HepG2 (cell line): Measurements from ENCODE around the gene RNF213. TPM values are rescaled to one million over a fixed set of nuclear protein-coding genes. Genes with fewer than 3 reads are reported as not detected.

Source experiments
- ATAC-seq: fragments of 200-7000 bp; cut with Tn5 transposase; 3 replicates; pipeline ENCODE4 v1.9.1; 2020; ENCODE audit warnings: mild to moderate bottlenecking, moderate library complexity
- BruUV-seq: library from RNA; stranded (reverse); fragments of 400-500 nt; replicated peaks from 2 replicates; lab custom pipeline; 2021; lab: Mats Ljungman, UMichigan
- CTCF ChIA-PET: fragments of 300-600 bp; formaldehyde crosslinking; extraction: SDS; loops from one replicate; lab custom pipeline; 2021; ENCODE audit warnings: low total read pairs, inconsistent platforms, low intra/inter-chr PET ratio; lab: Yijun Ruan, JAX
- POLR2A ChIA-PET: fragments of 350-600 bp; sonication (Branson Sonifier 250); formaldehyde crosslinking; loops from one replicate; lab custom pipeline; 2020; ENCODE audit warnings: antibody characterized with exemption, inconsistent platforms; lab: Yijun Ruan, JAX
- DNase-seq: peaks from one replicate; pipeline ENCODE4 v3.0.0-alpha.2; 2015; ENCODE audit warnings: low spot score
- FAIRE-seq: peaks from 3 replicates; lab custom pipeline; 2011; peaks lifted over from hg19 to GRCh38; lab: Jason Lieb, UNC
- H2AFZ ChIP-seq: one replicate; pipeline ENCODE4 v1.6.1; 2011; ENCODE audit warnings: low read length, inconsistent platforms
- H3K27ac ChIP-seq: fragments of 300-600 bp; 3 replicates; pipeline ENCODE4 v1.8.0; 2011; ENCODE audit warnings: mixed run types, mild to moderate bottlenecking, mixed read lengths, low read length, inconsistent platforms; ENCODE audit not compliant: insufficient read depth; ENCODE audit errors: extremely low read length
- H3K27me3 ChIP-seq, 2 experiments: fragments of 200-600 bp in 1 of 2; 2 replicates in 1 of 2; 3 replicates in 1 of 2; pipeline versions ENCODE4 v1.6.0 to v1.8.0; 2011; ENCODE audit warnings: low read length in 2 of 2, mild to moderate bottlenecking in 2 of 2, moderate library complexity in 2 of 2, inconsistent platforms in 1 of 2; ENCODE audit not compliant: insufficient read depth in 2 of 2, control insufficient read depth in 1 of 2
- H3K36me3 ChIP-seq, 2 experiments: fragments of 200-600 bp in 1 of 2; replicated peaks in 1 of 2; 2 replicates in 1 of 2; 3 replicates in 1 of 2; pipeline versions ENCODE4 v1.5.1 to v1.8.0; 2011; ENCODE audit warnings: low read length in 2 of 2, inconsistent platforms in 1 of 2; ENCODE audit not compliant: insufficient read depth in 2 of 2, control insufficient read depth in 1 of 2
- H3K4me1 ChIP-seq: 2 replicates; pipeline ENCODE4 v1.5.1; 2012; ENCODE audit warnings: low read length, inconsistent platforms; ENCODE audit not compliant: insufficient read depth
- H3K4me2 ChIP-seq: 2 replicates; pipeline ENCODE4 v1.6.0; 2011; ENCODE audit warnings: low read depth, low read length, inconsistent platforms
- H3K4me3 ChIP-seq, 3 experiments: fragments of 200-600 bp in 1 of 3; sonication (generic), shearing (Covaris generic) in 1 of 3; replicated peaks in 1 of 3; 2 replicates each; pipeline ENCODE4 v1.5.1; 2011 to 2016; ENCODE audit warnings: low read length in 3 of 3, inconsistent platforms in 2 of 3, low read depth in 2 of 3, mild to moderate bottlenecking in 2 of 3, control low read depth in 1 of 3, mixed read lengths in 1 of 3; ENCODE audit not compliant: insufficient read depth in 1 of 3
- H3K79me2 ChIP-seq: one replicate; pipeline ENCODE4 v1.6.1; 2011; ENCODE audit warnings: low read length, inconsistent platforms; ENCODE audit not compliant: insufficient read depth
- H3K9ac ChIP-seq: 2 replicates; pipeline ENCODE4 v1.6.0; 2011; ENCODE audit warnings: mild to moderate bottlenecking, low read depth, low read length, inconsistent platforms; ENCODE audit not compliant: insufficient read depth
- H3K9me3 ChIP-seq: 2 replicates; pipeline ENCODE4 v1.5.1; 2012; ENCODE audit warnings: mild to moderate bottlenecking, low read length
- H4K20me1 ChIP-seq: 2 replicates; pipeline ENCODE4 v1.6.0; 2011; ENCODE audit warnings: inconsistent platforms, mild to moderate bottlenecking, low read length, moderate library complexity; ENCODE audit not compliant: insufficient read depth
- ATAD3A ChIP-seq: sonication (generic); formaldehyde crosslinking; IDR thresholded peaks from 2 replicates; pipeline ENCODE4 v1.4.0; 2020; ENCODE audit warnings: missing genetic modification reagents
- CHD4 ChIP-seq: fragments of 200-600 bp; sonication (generic); IDR thresholded peaks from 2 replicates; pipeline ENCODE4 v1.7.0; 2017; ENCODE audit warnings: mild to moderate bottlenecking, low read length, borderline replicate concordance
- MTF1 ChIP-seq: sonication (generic); formaldehyde crosslinking; IDR thresholded peaks from 2 replicates; pipeline ENCODE4 v1.5.0; 2020; ENCODE audit warnings: missing genetic modification reagents
- RFX3 ChIP-seq: IDR thresholded peaks from 2 replicates; pipeline ENCODE4 v1.6.1; 2016; ENCODE audit warnings: missing biosample characterization, missing genetic modification reagents
- ZBTB1 ChIP-seq: sonication (generic); formaldehyde crosslinking; IDR thresholded peaks from 2 replicates; pipeline ENCODE4 v1.4.0; 2020; ENCODE audit warnings: missing genetic modification reagents, borderline replicate concordance
- ZMAT3 ChIP-seq: sonication (generic); formaldehyde crosslinking; conservative IDR thresholded peaks from 2 replicates; pipeline ENCODE4 v1.7.0; 2021; ENCODE audit warnings: missing genetic modification reagents
- ZNF616 ChIP-seq: sonication (generic); formaldehyde crosslinking; IDR thresholded peaks from 2 replicates; pipeline ENCODE4 v1.5.0; 2020; ENCODE audit warnings: low read depth, mild to moderate bottlenecking, missing genetic modification reagents
- WGBS: methylation state at CpG from one replicate; pipeline ENCODE4 v1.1.6; 2017; ENCODE audit warnings: low lambda C conversion rate; 5-methylcytosine and 5-hydroxymethylcytosine counted together
- in situ Hi-C: cut with HindIII; loops from 2 replicates; pipeline ENCODE4 v1.10.0; 2017; ENCODE audit warnings: low pct_unique_long_range_greater_than_20kb; ENCODE audit not compliant: extremely low pct_ligation_motif_present
- intact Hi-C: fragments of 100-400 bp; cut with micrococcal nuclease; formaldehyde crosslinking; loops from one replicate; pipeline ENCODE4 v1.10.0; 2022; ENCODE audit not compliant: unreplicated experiment
- polyA plus RNA-seq, 8 experiments: library from polyadenylated mRNA; depleted of rRNA in 3 of 8; stranded (reverse) in 7 of 8; unstranded in 1 of 8; fragments of >200 nt; fragmentation: Illumina TruSeq in 4 of 8; extraction: Trizol in 4 of 8; gene quantifications; 2 replicates each; pipeline versions ENCODE4 v1.2.1 to v1.2.3, GENCODE V29; 2011 to 2016; ENCODE audit warnings: low read depth in 4 of 8, missing spikeins in 1 of 8, mixed read lengths in 1 of 8; ENCODE audit not compliant: insufficient read depth in 1 of 8
- total RNA-seq, 5 experiments: library from RNA; depleted of rRNA; stranded (reverse); fragments of >200 nt; fragmentation: Illumina TruSeq; extraction: Trizol; gene quantifications; 2 replicates each; pipeline ENCODE4 v1.2.3, GENCODE V29; 2016; ENCODE audit warnings: low read depth in 1 of 5
- TF ChIP-seq, protein P1 (sequence below): sonication (generic); formaldehyde crosslinking; conservative IDR thresholded peaks from 2 replicates; pipeline ENCODE4 v1.4.0; 2020; ENCODE audit warnings: missing genetic modification reagents
- TF ChIP-seq, protein P2 (sequence below): sonication (generic); formaldehyde crosslinking; IDR thresholded peaks from 2 replicates; pipeline ENCODE4 v1.4.0; 2020; ENCODE audit warnings: missing genetic modification reagents, borderline replicate concordance

RNF213 gene
- total and polyA plus RNA-seq, 2 of the 13 experiments (the other 11 are each of a cell fraction or from before 2014, with no cell fraction given): 38.6 to 38.7 TPM

DNA sequence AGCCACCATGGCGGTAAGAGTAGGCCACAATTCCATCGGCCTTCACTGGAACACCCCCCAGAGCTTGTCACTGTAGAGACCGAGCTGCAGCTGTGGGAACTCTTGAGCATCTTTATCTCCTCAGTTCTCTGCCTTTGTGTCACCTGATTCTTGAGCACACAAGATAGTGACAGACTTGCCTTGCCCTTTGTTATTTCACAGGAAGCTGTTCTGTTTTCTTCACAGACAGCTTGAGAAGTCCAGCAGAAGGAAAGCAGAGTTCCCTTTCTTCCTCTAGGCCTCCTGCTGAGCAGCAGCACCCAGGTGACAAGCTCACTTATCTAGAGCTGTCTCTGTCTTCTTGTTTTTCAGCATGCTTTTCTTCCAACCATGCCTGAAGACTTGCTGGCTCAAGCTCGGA is 115.9 kb downstream of the RNF213 start:
- BruUV-seq: no TSS peak
- H3K9me3 ChIP-seq: no peaks in the 10 kb centered on the region
- H4K20me1 ChIP-seq: no peaks in the 10 kb centered on the region
- H2AFZ ChIP-seq: no peak overlapping the region
- intact Hi-C loops (no loop called here), in situ Hi-C loops (no loop called here)
- DNase-seq (no peak), ATAC-seq (no peak), FAIRE-seq (no peak)
- H3K79me2 ChIP-seq: no peaks in the 10 kb centered on the region
- H3K27me3 ChIP-seq: no peaks in the 10 kb centered on the region
- peaks cover 42 to 68% of the 10 kb centered on the region in 2 experiments for H3K36me3 ChIP-seq
- no peak overlapping the region for H3K27ac ChIP-seq
- POLR2A ChIA-PET: no interaction called here
- 80% methylated on average over 4 of the region's 4 CpGs for WGBS
- no peak overlapping the region for H3K4me2 ChIP-seq
- H3K4me1 ChIP-seq: no peaks in the 10 kb centered on the region
- no peak overlapping the region for H3K9ac ChIP-seq
- CTCF ChIA-PET: no interaction called here
- no peak overlapping the region for H3K4me3 ChIP-seq
- TF ChIP-seq ZMAT3 (CRISPR knock-in tag) (no peak), ZNF616 (CRISPR knock-in tag) (no peak), ZBTB1 (CRISPR knock-in tag) (no peak), RFX3 (CRISPR knock-in tag) (no peak), MTF1 (CRISPR knock-in tag) (no peak), ATAD3A (no peak), CHD4 (no peak)
- TF ChIP-seq, protein P1, sequence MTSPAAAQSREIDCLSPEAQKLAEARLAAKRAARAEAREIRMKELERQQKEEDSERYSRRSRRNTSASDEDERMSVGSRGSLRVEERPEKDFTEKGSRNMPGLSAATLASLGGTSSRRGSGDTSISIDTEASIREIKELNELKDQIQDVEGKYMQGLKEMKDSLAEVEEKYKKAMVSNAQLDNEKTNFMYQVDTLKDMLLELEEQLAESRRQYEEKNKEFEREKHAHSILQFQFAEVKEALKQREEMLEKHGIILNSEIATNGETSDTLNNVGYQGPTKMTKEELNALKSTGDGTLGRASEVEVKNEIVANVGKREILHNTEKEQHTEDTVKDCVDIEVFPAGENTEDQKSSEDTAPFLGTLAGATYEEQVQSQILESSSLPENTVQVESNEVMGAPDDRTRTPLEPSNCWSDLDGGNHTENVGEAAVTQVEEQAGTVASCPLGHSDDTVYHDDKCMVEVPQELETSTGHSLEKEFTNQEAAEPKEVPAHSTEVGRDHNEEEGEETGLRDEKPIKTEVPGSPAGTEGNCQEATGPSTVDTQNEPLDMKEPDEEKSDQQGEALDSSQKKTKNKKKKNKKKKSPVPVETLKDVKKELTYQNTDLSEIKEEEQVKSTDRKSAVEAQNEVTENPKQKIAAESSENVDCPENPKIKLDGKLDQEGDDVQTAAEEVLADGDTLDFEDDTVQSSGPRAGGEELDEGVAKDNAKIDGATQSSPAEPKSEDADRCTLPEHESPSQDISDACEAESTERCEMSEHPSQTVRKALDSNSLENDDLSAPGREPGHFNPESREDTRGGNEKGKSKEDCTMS (CRISPR knock-in tag): no peak
- TF ChIP-seq, protein P2, sequence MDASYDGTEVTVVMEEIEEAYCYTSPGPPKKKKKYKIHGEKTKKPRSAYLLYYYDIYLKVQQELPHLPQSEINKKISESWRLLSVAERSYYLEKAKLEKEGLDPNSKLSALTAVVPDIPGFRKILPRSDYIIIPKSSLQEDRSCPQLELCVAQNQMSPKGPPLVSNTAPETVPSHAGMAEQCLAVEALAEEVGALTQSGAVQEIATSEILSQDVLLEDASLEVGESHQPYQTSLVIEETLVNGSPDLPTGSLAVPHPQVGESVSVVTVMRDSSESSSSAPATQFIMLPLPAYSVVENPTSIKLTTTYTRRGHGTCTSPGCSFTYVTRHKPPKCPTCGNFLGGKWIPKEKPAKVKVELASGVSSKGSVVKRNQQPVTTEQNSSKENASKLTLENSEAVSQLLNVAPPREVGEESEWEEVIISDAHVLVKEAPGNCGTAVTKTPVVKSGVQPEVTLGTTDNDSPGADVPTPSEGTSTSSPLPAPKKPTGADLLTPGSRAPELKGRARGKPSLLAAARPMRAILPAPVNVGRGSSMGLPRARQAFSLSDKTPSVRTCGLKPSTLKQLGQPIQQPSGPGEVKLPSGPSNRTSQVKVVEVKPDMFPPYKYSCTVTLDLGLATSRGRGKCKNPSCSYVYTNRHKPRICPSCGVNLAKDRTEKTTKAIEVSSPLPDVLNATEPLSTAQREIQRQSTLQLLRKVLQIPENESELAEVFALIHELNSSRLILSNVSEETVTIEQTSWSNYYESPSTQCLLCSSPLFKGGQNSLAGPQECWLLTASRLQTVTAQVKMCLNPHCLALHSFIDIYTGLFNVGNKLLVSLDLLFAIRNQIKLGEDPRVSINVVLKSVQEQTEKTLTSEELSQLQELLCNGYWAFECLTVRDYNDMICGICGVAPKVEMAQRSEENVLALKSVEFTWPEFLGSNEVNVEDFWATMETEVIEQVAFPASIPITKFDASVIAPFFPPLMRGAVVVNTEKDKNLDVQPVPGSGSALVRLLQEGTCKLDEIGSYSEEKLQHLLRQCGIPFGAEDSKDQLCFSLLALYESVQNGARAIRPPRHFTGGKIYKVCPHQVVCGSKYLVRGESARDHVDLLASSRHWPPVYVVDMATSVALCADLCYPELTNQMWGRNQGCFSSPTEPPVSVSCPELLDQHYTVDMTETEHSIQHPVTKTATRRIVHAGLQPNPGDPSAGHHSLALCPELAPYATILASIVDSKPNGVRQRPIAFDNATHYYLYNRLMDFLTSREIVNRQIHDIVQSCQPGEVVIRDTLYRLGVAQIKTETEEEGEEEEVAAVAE: no peak
- TF ChIP-seq, all 625 proteins: peak for 0
